ENCODE data around the gene SLC25A48.

DNA sequence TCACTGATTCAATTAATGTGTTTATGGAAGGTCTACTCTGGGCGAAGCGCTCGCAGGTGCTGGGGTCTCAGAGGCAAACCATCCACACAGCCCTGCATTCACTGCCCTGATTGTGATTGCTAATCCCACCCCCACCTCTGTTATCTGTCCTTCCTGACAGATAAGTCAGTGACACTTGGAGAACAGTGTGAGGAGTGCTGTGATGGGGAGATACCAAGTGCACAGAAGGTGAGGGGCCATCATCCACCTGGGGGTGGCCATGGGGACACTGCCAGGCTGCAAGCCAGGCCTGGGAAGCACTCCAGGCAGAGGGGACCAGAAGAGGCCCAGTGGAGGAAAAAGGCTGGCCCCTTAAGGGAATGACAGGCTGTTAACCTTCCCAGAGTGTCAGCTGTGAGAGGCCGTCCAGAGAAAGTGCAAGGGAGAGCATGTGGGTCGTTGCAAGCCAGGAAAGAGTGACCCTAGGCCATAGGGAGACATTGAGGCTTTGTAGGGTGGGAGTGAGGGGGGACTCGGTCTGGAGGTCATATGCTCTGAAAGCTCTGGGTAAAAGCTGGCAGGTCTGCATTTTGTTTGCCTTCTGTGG lies 43.2 kb downstream of the SLC25A48 start:
- no peak for TF ChIP-seq TAF1 (IDR thresholded peaks at IDR 0.05; ENCODE audit: low read depth, low read length)
- no peak for TF ChIP-seq POLR2A (IDR thresholded peaks at IDR 0.05; ENCODE audit: low read depth, low read length)
- TF ChIP-seq POLR2AphosphoS5 (IDR thresholded peaks at IDR 0.05; ENCODE audit: low read depth, low read length), result no peak
- no peak for TF ChIP-seq POU2F2 (IDR thresholded peaks at IDR 0.05; ENCODE audit: low read depth, low read length)

All from GM12891 (cell line).